Right lobe of liver (tissue), 4 donors: Measurements from ENCODE around the gene PALM3.

ENCODE experiments used
- CTCF ChIP-seq, 4 donors: fragments of 200-600 bp in 3 of 4; fragments of 450-650 bp in 1 of 4; IDR thresholded peaks; one replicate each; pipeline versions ENCODE4 v1.5.1 to v1.8.0; 2016 to 2022; ENCODE audit warnings: antibody characterized with exemption in 4 of 4, mild to moderate bottlenecking in 2 of 4
- POLR2A ChIP-seq: fragments of 450-650 bp; IDR thresholded peaks from one replicate; pipeline ENCODE4 v1.6.1; 2017; ENCODE audit warnings: antibody characterized with exemption, mild to moderate bottlenecking
- donor health status: DM: no; HTN: no; CAD: no.
- donor health status: DM: no; HTN: no; CAD: no.
- donor health status: DM: no; HTN: yes; CAD: no.

DNA sequence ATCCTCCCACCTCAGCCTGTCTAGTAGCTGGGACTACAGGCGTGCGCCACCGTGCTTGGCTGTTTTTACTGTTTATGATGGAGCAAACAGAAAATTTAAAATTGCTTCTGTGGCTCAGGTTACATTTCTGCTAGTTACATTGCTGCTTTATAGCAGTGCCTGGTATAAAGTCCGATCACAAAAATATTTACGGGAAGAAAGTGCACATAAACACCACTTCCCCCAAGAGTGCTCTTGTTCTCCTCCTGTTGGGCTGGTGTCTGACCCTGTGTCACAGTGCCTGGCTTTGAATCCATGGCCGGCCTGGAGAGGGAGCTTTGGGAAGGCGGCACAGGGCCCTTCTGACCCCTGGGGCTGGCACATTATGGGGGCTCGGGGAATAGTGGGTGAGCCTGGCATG is 43.8 kb upstream of the PALM3 start:
- no peak for TF ChIP-seq CTCF (IDR thresholded peaks at IDR 0.05)
- no peak for TF ChIP-seq POLR2A
